Ishikawa (cell line): ENCODE measurements around the gene MDFIC.

Experiments used
- CEBPB ChIP-seq: IDR thresholded peaks from 2 replicates; pipeline ENCODE4 v1.6.1; 2012
- CREB1 ChIP-seq: IDR thresholded peaks from 2 replicates; pipeline ENCODE4 v1.6.1; 2012; ENCODE audit warnings: low read depth
- EGR1 ChIP-seq: IDR thresholded peaks from 2 replicates; pipeline ENCODE4 v1.6.1; 2012
- EP300 ChIP-seq: IDR thresholded peaks from 2 replicates; pipeline ENCODE4 v1.6.1; 2012; ENCODE audit warnings: borderline replicate concordance
- FOXM1 ChIP-seq: IDR thresholded peaks from 2 replicates; pipeline ENCODE4 v1.6.1; 2012; ENCODE audit warnings: low read depth, borderline replicate concordance
- NFIC ChIP-seq: IDR thresholded peaks from 2 replicates; pipeline ENCODE4 v1.6.1; 2012
- RAD21 ChIP-seq: IDR thresholded peaks from 2 replicates; pipeline ENCODE4 v1.6.1; 2012; ENCODE audit warnings: low read depth
- REST ChIP-seq: IDR thresholded peaks from 2 replicates; pipeline ENCODE4 v1.6.1; 2012; ENCODE audit warnings: low read depth, mild to moderate bottlenecking
- TAF1 ChIP-seq: IDR thresholded peaks from 2 replicates; pipeline ENCODE4 v1.6.1; 2012; ENCODE audit warnings: low read depth, mild to moderate bottlenecking
- TCF12 ChIP-seq: IDR thresholded peaks from 2 replicates; pipeline ENCODE4 v1.6.1; 2012; ENCODE audit warnings: low read depth
- TEAD4 ChIP-seq: IDR thresholded peaks from 2 replicates; pipeline ENCODE4 v1.6.1; 2012
- USF1 ChIP-seq: IDR thresholded peaks from 2 replicates; pipeline ENCODE4 v1.6.1; 2012
- YY1 ChIP-seq: IDR thresholded peaks from 2 replicates; pipeline ENCODE4 v1.6.1; 2012; ENCODE audit warnings: low read depth
- ZBTB7A ChIP-seq: IDR thresholded peaks from 2 replicates; pipeline ENCODE4 v1.6.1; 2012; ENCODE audit warnings: low read depth
- TF ChIP-seq, protein P1 (sequence below): IDR thresholded peaks from 2 replicates; pipeline ENCODE4 v1.6.1; 2012

Gene MDFIC

DNA sequence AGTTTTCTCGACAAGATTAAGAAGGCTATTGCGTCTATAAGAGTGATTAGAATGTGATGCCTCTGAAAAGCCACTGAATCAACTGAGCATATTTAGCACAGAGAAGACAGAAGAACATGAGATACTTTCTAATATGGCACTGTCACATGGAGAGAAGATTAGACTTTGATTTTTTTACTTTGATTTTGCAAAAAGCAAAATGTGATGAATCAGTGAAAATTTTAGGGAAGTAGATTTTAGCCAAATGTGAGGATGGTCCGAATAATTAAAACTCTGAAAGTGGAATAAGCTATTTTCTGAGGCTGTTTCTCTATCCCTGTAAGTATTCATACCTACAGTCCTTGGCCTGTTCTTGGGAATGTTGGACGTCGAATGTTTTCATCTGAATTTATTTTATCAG, 11.8 kb downstream of the MDFIC start:
- no peak for TF ChIP-seq USF1
- no peak for TF ChIP-seq CREB1
- TF ChIP-seq TEAD4: no peak
- no peak for TF ChIP-seq ZBTB7A
- TF ChIP-seq TCF12: no peak
- TF ChIP-seq NFIC: no peak
- TF ChIP-seq TAF1: no peak
- TF ChIP-seq YY1: no peak
- TF ChIP-seq EGR1: no peak
- TF ChIP-seq CEBPB: no peak
- no peak for TF ChIP-seq EP300

DNA sequence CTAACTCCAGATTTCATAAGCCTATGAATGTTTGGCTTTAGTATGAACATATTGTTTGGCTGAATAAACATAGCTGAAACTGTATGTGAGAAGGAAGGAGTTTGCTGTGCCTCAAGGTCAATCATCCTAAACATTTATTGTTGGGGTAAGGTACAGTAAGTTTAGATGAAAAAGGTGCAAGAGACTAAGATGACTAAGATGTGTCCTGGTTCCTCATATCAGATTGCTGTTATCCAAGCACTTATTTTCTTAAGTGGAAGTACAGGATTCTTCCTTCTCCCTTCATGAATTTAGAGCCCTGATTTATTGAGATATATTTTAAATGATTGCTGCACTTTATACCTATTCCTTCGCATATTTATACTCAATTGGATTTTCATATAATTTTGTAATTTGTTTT, 12.2 kb downstream of the MDFIC start:
- no peak for TF ChIP-seq REST
- no peak for TF ChIP-seq TEAD4
- no peak for TF ChIP-seq FOXM1
- TF ChIP-seq NFIC: no peak
- no peak for TF ChIP-seq USF1
- no peak for TF ChIP-seq ZBTB7A
- no peak for TF ChIP-seq CREB1
- no peak for TF ChIP-seq TAF1
- TF ChIP-seq RAD21: no peak
- TF ChIP-seq CEBPB: no peak
- TF ChIP-seq YY1: no peak
- no peak for TF ChIP-seq TCF12
- TF ChIP-seq EGR1: no peak
- TF ChIP-seq EP300: no peak
- TF ChIP-seq, protein P1, sequence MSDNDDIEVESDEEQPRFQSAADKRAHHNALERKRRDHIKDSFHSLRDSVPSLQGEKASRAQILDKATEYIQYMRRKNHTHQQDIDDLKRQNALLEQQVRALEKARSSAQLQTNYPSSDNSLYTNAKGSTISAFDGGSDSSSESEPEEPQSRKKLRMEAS: no peak

- no peak for TF ChIP-seq ZBTB7A
- TF ChIP-seq RAD21: no peak
- TF ChIP-seq, protein P1: no peak
- TF ChIP-seq TAF1: no peak
- no peak for TF ChIP-seq CEBPB
- TF ChIP-seq TEAD4: no peak
- TF ChIP-seq FOXM1: no peak
- TF ChIP-seq YY1: no peak
- TF ChIP-seq NFIC: no peak
- TF ChIP-seq REST: no peak
- no peak for TF ChIP-seq EGR1
These were observed 12.8 kb downstream of the MDFIC start for GRCh38 chr7:114934713-114935112.

DNA sequence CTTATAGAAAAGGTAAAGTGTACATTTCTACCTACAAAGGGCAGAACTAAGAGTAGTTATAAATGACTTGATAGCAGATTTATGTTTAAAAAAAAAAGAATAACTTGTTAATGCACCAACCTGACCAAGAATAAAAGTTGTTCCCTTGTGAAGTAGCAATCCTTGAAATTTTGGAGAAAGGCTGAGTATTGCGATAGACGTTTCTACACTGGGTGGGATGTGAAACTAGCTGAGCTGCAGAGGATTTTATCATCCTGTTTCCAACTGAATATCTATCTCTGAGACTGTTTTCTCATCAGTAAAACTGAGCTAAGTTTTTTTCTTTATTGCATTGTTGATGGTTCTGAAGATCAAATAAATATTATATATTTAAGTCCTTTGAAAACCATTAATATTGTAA, 14.6 kb downstream of the MDFIC start:
- TF ChIP-seq ZBTB7A (no peak), EP300 (no peak), FOXM1 (no peak)
- TF ChIP-seq, protein P1: no peak

DNA sequence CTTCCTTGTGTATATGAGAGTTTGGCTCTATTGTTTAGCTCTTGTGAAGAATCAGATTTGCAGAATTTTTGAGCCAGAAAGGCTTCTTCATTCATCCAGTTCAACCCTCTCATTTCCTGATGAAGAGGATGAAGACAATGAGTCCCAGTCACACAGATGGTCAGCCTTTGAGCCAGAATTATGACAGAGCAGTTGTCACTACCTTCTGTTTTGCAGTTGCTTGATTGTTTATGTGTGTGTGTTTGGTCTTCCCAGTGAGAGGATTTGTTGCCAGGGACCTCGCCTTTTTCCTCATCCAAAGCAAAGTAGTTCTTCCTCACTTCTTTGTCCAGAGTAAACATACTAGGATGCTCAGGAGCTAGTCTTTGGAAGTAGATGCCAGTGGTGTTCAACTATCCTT, 15.6 kb downstream of the MDFIC start:
- TF ChIP-seq NFIC (no peak), TEAD4 (no peak)

- TF ChIP-seq CREB1 (no peak), RAD21 (no peak), YY1 (no peak), ZBTB7A (no peak), NFIC (no peak), TCF12 (no peak), EP300 (no peak), FOXM1 (no peak), CEBPB (no peak)
These were observed 16.9 kb downstream of the MDFIC start for GRCh38 chr7:114938785-114939184.
